GM15510 (cell line): ENCODE measurements around the gene FANCI.

Experiments
- POLR2A ChIP-seq: IDR thresholded peaks from 3 replicates; pipeline ENCODE4 v1.6.1; 2011; ENCODE audit warnings: borderline replicate concordance; ENCODE audit not compliant: insufficient read length; ENCODE audit errors: extremely low read depth

The FANCI gene

GRCh38 chr15:89248584-89248983 lies 4.8 kb downstream of the FANCI start:
- no peak for TF ChIP-seq POLR2A

DNA sequence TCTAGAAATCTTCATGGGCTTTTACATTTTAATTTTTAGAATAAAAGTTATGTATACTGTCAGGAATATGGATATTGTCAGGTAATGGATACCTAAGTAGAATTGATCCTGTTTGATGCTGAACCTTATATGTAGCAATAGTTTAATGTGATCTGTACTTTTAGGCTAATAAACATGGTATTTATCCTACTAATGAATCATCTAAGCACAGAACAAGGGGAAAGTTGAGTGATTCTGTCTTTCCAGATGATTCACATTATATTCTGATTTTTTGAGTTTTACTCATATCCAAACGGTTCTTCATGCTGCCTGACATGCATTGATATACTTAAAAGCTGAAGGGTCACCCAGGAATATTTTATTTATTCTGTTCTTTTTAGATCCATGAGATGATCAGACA lies 34.5 kb downstream of the FANCI start:
- no peak for TF ChIP-seq POLR2A

GRCh38 chr15:89282631-89283030 lies 38.9 kb downstream of the FANCI start:
- TF ChIP-seq POLR2A, result no peak

GRCh38 chr15:89283201-89283600 lies 39.4 kb downstream of the FANCI start:
- no peak for TF ChIP-seq POLR2A

DNA sequence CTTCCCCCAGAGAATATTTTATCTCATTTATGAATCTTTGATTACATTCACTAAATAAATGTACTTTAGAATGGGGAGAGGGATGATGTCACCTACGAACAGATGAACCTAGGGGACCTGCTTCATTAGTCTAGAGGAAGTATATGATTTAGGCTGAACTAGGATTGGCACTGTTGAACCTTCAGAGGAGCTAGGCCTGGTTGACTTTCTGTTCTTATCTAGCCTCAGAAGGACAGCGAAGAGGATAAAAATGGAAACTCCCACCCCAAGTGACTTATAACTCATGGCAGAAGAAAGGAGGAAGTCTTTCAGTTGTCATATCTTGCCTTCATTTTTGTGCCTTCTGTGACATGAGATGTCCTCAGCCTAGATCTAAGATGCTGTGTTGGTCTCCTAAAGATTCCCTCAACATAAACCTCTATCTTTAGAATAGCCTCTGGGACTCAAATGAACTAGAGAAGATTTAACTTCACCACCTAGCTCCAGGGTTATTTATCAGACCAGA lies 48.2 kb downstream of the FANCI start:
- TF ChIP-seq POLR2A, result no peak

DNA sequence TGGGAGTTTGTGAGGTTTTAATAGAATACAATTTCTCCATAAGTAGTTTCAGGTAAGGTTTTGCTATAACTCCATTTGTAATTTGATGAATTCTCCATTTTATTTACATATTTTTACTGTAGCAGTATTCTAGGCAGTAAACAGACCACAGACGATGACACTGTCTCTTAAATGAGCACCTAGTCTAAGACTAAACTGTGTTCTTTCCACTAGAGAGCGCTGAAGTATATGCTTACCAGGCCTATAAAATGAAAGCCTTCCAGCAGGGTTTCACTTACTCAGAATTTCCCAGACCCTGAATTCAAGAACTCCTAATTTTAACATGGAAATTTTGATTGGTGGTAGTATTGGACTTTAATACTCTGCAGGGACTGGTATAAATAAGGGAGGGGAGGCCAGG lies 49.2 kb downstream of the FANCI start:
- TF ChIP-seq POLR2A, result no peak

DNA sequence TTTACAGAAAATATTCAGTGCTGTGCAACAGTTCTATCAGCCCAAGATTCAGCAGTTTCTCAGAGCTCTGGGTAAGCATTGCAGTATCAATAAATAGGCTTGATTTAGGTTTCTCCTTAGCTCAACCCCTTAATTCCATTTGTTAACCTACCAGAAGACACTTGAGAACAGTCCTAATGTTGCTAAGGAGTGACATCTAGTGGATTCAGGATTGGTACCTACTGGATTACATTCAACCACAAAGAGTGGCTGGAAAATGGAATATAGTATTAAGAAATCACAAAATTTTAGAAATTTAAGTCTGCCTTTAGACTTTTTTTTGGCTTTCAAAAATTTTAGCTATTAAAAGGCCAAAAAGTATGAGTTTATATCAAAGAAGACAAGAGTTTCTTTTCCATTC lies 56.1 kb downstream of the FANCI start:
- no peak for TF ChIP-seq POLR2A

GRCh38 chr15:89301304-89302089 lies 57.7 kb downstream of the FANCI start:
- TF ChIP-seq POLR2A, result no peak

DNA sequence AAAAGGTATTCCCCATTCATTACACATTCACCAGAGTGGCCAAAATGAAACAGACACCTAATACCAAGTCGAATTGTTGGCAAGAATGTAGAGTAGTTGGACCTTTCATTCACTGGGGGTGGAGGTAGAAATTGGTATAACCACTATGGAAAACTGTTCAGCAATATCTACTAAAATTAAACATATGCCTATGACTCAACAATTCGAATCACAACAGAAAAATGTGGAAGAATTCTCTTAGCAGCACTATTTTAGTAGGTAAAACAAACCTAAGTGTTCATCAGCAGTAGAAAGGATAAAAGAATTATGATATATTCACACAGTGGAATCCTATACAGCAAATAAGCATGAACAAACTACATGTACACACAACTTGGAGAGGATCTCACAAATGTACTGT lies 60.2 kb downstream of the FANCI start:
- TF ChIP-seq POLR2A, result no peak

- no peak for TF ChIP-seq POLR2A
Observed at GRCh38 chr15:89305395-89305794, 61.6 kb downstream of the FANCI start.

DNA sequence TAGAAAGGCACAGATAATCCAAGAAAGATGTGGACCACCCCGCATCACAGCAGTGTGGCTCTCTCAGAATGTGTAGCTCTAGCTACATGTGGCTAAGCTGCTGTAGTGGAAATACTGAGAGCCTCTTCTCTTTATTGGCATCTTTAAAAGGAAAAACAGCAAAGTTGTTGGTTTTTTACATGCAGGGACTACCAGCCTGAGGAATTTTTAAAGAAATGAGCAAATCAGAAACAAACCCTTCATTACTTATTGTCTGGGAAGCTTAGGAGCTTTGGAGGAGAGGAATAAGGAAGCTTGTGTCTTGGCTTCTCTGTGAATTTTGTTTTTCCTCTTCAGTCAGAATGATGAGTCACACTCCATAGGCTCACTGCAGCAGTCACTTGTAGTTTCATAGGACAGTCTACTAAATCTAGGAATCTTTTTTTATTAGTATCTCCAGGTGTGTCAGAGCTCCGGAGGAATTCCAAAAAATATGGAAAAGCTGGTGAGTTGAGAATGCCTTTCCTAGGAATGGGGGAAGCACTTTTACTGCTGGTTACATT lies 63.3 kb downstream of the FANCI start:
- no peak for TF ChIP-seq POLR2A

GRCh38 chr15:89307791-89308190 lies 64.0 kb downstream of the FANCI start:
- no peak for TF ChIP-seq POLR2A

DNA sequence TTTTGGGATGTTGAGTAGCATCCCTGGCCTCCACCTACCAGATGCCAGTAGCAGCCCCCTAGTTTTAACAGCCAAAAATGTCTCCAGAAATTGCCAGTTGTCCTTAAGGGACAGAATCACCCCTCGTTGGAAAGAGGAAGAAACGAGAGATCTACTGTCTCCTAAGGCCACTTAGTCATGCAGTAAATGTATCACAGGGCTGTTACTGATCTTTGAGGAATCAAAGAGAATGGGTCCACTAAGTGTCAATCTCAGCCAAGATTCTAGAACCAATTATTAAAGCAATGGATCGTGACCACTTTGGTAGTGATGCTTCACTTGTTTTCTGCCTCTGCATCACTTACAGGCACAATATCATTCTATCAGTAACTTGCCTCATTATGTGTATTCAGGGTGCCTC lies 64.5 kb downstream of the FANCI start:
- no peak for TF ChIP-seq POLR2A

DNA sequence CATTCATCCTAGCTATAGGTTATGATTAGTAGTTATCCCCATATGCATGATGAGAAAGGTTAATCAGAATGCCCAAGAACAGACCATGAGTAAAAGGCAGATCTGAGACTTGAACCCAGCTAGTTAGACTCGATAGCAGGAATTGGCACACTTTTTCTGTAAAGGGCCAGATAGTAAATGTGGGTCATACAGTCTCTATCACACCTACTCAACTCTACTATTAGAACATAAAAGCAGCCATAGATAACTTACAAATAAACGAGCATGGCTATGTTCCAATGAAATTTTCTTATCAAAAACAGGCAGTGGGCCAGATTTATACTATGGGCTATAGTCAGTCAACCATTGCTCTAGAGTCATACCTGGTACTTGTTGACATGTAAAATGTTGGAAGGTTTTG lies 66.2 kb downstream of the FANCI start:
- no peak for TF ChIP-seq POLR2A

DNA sequence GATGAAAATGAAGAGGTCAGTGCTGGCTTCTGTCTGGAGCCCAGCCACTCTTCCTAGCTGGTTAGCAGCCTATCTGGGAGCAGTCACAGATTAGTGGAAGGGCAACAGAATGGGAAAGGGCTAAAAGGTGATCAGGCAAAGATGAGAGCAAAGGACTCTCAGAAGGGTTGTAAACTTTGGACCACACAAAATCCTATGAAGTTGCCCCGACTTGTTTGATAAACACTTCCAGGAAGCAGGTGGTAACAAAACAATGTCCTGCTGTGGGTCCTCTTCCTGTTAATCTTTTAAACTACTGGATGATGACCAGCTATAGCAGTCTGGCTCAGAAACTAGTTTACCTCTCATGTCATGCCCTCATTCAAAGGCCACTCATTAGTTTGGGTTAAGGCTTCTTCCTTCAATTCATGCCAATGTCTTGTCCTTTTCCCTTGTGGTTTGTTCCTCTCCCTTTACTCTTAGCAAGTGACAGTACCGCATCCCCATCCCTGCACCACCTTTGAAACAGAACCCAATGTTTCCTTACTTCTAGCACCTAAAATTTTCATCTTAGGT lies 71.7 kb downstream of the FANCI start:
- no peak for TF ChIP-seq POLR2A

DNA sequence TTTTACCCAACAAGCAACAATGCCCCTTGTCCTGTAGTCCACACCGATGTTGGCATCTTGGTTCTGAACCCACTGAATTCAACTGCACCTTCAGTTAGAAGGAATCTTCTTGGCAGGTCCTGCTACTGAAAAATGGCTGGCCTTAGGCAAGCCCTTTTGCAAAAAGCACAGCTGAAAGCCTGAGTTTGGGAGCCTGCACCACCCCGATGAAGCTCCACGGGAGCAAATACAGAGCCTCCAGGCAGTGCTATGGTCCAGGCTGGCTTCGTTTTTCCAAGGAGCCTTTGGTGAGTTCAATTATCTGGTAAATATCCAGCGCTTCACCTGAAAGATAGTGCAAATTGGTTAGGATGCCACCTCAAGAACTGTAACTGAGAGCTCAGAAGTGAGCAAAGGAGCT lies 72.7 kb downstream of the FANCI start:
- TF ChIP-seq POLR2A, result no peak
